ENCODE results near the gene GRIP2. TPM values are rescaled to one million over a fixed set of nuclear protein-coding genes. Genes with fewer than 3 reads are reported as not detected.

The GRIP2 gene
- total and polyA plus RNA-seq, 12 donors = 0.09 to 2.5 (median 1.1) TPM

GRCh38 chr3:14532691-14533456, 7.3 kb downstream of the GRIP2 start:
- Histone ChIP-seq H3K27ac (no peak overlapping the region), H3K4me1 (replicated peaks in 1 of 2) (no peaks in the 10 kb centered on the region), H3K9me3 (replicated peaks in 1 of 3) (no peaks in the 10 kb centered on the region), H3K27me3 (no peaks in the 10 kb centered on the region), H3K4me3 (no peak overlapping the region), H3K36me3 (replicated peaks in 1 of 2) (no peaks in the 10 kb centered on the region)
- intact Hi-C loops (cut with DNase I) = no loop called here
- no peak for TF ChIP-seq POLR2A (IDR thresholded peaks at IDR 0.05)
- TF ChIP-seq CTCF (IDR thresholded peaks at IDR 0.05) = no peak
- no peak for DNase-seq
- WGBS, 4 donors = 73 to 86% (median 79%) methylated on average over 9 to 20 of the region's 20 CpGs

- H3K27ac ChIP-seq = no peak overlapping the region
- 87 to 93% (median 90%) methylated on average over 16 to 17 of the region's 17 CpGs for WGBS, 4 donors
- no peaks in the 10 kb centered on the region for H3K27me3 ChIP-seq
- no peak for DNase-seq
- no peaks in the 10 kb centered on the region for H3K9me3 ChIP-seq (replicated peaks in 1 of 3)
- H3K36me3 ChIP-seq (replicated peaks in 1 of 2) = no peaks in the 10 kb centered on the region
- no peaks in the 10 kb centered on the region for H3K4me1 ChIP-seq (replicated peaks in 1 of 2)
- intact Hi-C loops (cut with DNase I) = no loop called here
- no peak overlapping the region for H3K4me3 ChIP-seq
- TF ChIP-seq CTCF (IDR thresholded peaks at IDR 0.05) (no peak), POLR2A (IDR thresholded peaks at IDR 0.05) (no peak)
Measured at GRCh38 chr3:14531856-14532395, 8.2 kb downstream of the GRIP2 start.

- no peaks in the 10 kb centered on the region for H3K36me3 ChIP-seq (replicated peaks in 1 of 2)
- H3K4me1 ChIP-seq (replicated peaks in 1 of 2) = peaks cover 0 to 14% of the 10 kb centered on the region in 2 donors
- no peaks in the 10 kb centered on the region for H3K9me3 ChIP-seq (replicated peaks in 1 of 3)
- no peak overlapping the region for H3K27ac ChIP-seq
- 73 to 87% (median 78%) methylated on average over 3 of the region's 3 CpGs for WGBS, 4 donors
- H3K4me3 ChIP-seq = no peak overlapping the region
- H3K27me3 ChIP-seq = no peaks in the 10 kb centered on the region
- TF ChIP-seq CTCF (IDR thresholded peaks at IDR 0.05) = no peak
- no peak for TF ChIP-seq POLR2A (IDR thresholded peaks at IDR 0.05)
- DNase-seq = no peak
- intact Hi-C loops (cut with DNase I) = no loop called here
Measured at GRCh38 chr3:14528081-14528480, 12.1 kb downstream of the GRIP2 start.

- Histone ChIP-seq H3K4me1 (replicated peaks in 1 of 2) (peaks cover 0 to 14% of the 10 kb centered on the region in 2 donors), H3K4me3 (peak overlapping the region in 1 of 4 donors; percentile 13), H3K27ac (peak overlapping the region in 2 of 5 donors; percentile 53 to 77), H3K36me3 (replicated peaks in 1 of 2) (no peaks in the 10 kb centered on the region), H3K9me3 (replicated peaks in 1 of 3) (no peaks in the 10 kb centered on the region), H3K27me3 (no peaks in the 10 kb centered on the region)
- DNase-seq = peak in 6 of 7 donors; percentile 46 to 68 (median 50)
- no peak for TF ChIP-seq POLR2A (IDR thresholded peaks at IDR 0.05)
- no peak for TF ChIP-seq CTCF (IDR thresholded peaks at IDR 0.05)
- WGBS, 4 donors = 37 to 65% (median 55%) methylated on average over 13 to 17 of the region's 17 CpGs
- intact Hi-C loops (cut with DNase I) = no loop called here
Measured at GRCh38 chr3:14525685-14526631, 14.2 kb downstream of the GRIP2 start.
